Measurements from ENCODE around the gene FGR.

FGR gene

GRCh38 chr1:27600498-27601175 is 34.3 kb downstream of the FGR start:
- DNase-seq (ENCODE audit: low read depth) = peak; percentile 29

GRCh38 chr1:27599605-27600497 is 35.1 kb downstream of the FGR start:
- DNase-seq (ENCODE audit: low read depth) = no peak

GRCh38 chr1:27598902-27599528 is 36.0 kb downstream of the FGR start:
- DNase-seq (ENCODE audit: low read depth) = peak; percentile 87

- DNase-seq (ENCODE audit: low read depth) = no peak
These were observed 36.7 kb downstream of the FGR start for GRCh38 chr1:27598295-27598687.

- DNase-seq (ENCODE audit: low read depth) = peak; percentile 49
These were observed 37.3 kb downstream of the FGR start for GRCh38 chr1:27597516-27598294.

GRCh38 chr1:27596986-27597385 is 38.0 kb downstream of the FGR start:
- no peak for DNase-seq (ENCODE audit: low read depth)

- no peak for DNase-seq (ENCODE audit: low read depth)
These were observed 38.7 kb downstream of the FGR start for GRCh38 chr1:27596261-27596660.

GRCh38 chr1:27595597-27595996 is 39.4 kb downstream of the FGR start:
- no peak for DNase-seq (ENCODE audit: low read depth)

- peak; percentile 59 for DNase-seq (ENCODE audit: low read depth)
These were observed 40.1 kb downstream of the FGR start for GRCh38 chr1:27594564-27595510.

GRCh38 chr1:27593678-27594563 is 41.1 kb downstream of the FGR start:
- DNase-seq (ENCODE audit: low read depth) = no peak

- DNase-seq (ENCODE audit: low read depth) = no peak
These were observed 41.9 kb downstream of the FGR start for GRCh38 chr1:27592931-27593677.

GRCh38 chr1:27592232-27592930 is 42.6 kb downstream of the FGR start:
- no peak for DNase-seq (ENCODE audit: low read depth)

GRCh38 chr1:27591622-27592021 is 43.4 kb downstream of the FGR start:
- DNase-seq (ENCODE audit: low read depth) = no peak

- no peak for DNase-seq (ENCODE audit: low read depth)
These were observed 44.0 kb downstream of the FGR start for GRCh38 chr1:27590917-27591508.

- no peak for DNase-seq (ENCODE audit: low read depth)
These were observed 45.1 kb downstream of the FGR start for GRCh38 chr1:27589841-27590426.

GRCh38 chr1:27589441-27589840 is 45.5 kb downstream of the FGR start:
- DNase-seq (ENCODE audit: low read depth) = no peak
